CD4-positive, alpha-beta T cell (primary cell): ENCODE results near the gene COBL. TPM values are rescaled to one million over a fixed set of nuclear protein-coding genes. Genes with fewer than 3 reads are reported as not detected.

Experiments used
- ATAC-seq: fragments of 200-7000 bp; cut with Tn5 transposase; one replicate; pipeline ENCODE4 v1.10.0; 2022; ENCODE audit warnings: mild to moderate bottlenecking; ENCODE audit not compliant: poor library complexity
- CTCF ChIA-PET: fragments of 350-600 bp; sonication (Branson Sonifier 250); formaldehyde crosslinking; loops from one replicate; lab custom pipeline; 2021; ENCODE audit warnings: antibody characterized with exemption, inconsistent platforms; lab: Charles Lee
- POLR2A ChIA-PET: fragments of 350-600 bp; sonication (Branson Sonifier 250); formaldehyde crosslinking; loops from one replicate; lab custom pipeline; 2021; ENCODE audit warnings: antibody characterized with exemption, inconsistent platforms; lab: Charles Lee
- DNase-seq, 14 experiments: peaks; one replicate each; pipeline ENCODE4 v3.0.0-alpha.2; 2013 to 2020; ENCODE audit warnings: mixed read lengths in 2 of 14
- H3K27ac ChIP-seq, 2 donors: one replicate each; pipeline versions ENCODE4 v1.5.1 to v1.7.0; 2013; ENCODE audit warnings: low read length in 2 of 2, low read depth in 1 of 2, mild to moderate bottlenecking in 1 of 2
- H3K27me3 ChIP-seq, 2 experiments: 1 replicate in 1 of 2; 2 replicates in 1 of 2; pipeline versions ENCODE4 v1.6.1 to v1.7.0; 2013; ENCODE audit warnings: low read length in 2 of 2, control low read depth in 1 of 2, mild to moderate bottlenecking in 1 of 2, moderate library complexity in 1 of 2; ENCODE audit not compliant: insufficient read depth in 2 of 2, control insufficient read depth in 1 of 2
- H3K36me3 ChIP-seq: one replicate; pipeline ENCODE4 v1.6.1; 2013; ENCODE audit warnings: low read length, control low read depth; ENCODE audit not compliant: insufficient read depth
- H3K4me1 ChIP-seq: one replicate; pipeline ENCODE4 v1.6.1; 2013; ENCODE audit warnings: low read length, control low read depth; ENCODE audit not compliant: insufficient read depth
- H3K4me3 ChIP-seq: one replicate; pipeline ENCODE4 v1.5.1; 2013; ENCODE audit warnings: mild to moderate bottlenecking, low read length, moderate library complexity
- H3K9me3 ChIP-seq, 2 experiments: 1 replicate in 1 of 2; 2 replicates in 1 of 2; pipeline versions ENCODE4 v1.6.1 to v1.7.0; 2013; ENCODE audit warnings: low read length in 2 of 2, mild to moderate bottlenecking in 2 of 2, control low read depth in 1 of 2, moderate library complexity in 1 of 2; ENCODE audit not compliant: control insufficient read depth in 1 of 2, insufficient read depth in 1 of 2
- H3K27ac Mint-ChIP-seq: one replicate; pipeline ENCODE4 v1.8.0; 2020; ENCODE audit warnings: mixed read lengths
- H3K27me3 Mint-ChIP-seq: one replicate; pipeline ENCODE4 v1.8.0; 2021; ENCODE audit warnings: mixed read lengths
- H3K36me3 Mint-ChIP-seq: one replicate; pipeline ENCODE4 v1.8.0; 2021; ENCODE audit warnings: low read depth, mixed read lengths
- H3K4me1 Mint-ChIP-seq: one replicate; pipeline ENCODE4 v1.8.0; 2021; ENCODE audit warnings: low read depth, mixed read lengths
- H3K4me3 Mint-ChIP-seq: one replicate; pipeline ENCODE4 v1.8.0; 2020; ENCODE audit warnings: mild to moderate bottlenecking, mixed read lengths
- H3K9me3 Mint-ChIP-seq: one replicate; pipeline ENCODE4 v1.8.0; 2020; ENCODE audit warnings: mixed read lengths
- CTCF ChIP-seq: fragments of 200-600 bp; IDR thresholded peaks from one replicate; pipeline ENCODE4 v1.8.0; 2022; ENCODE audit warnings: antibody characterized with exemption, mild to moderate bottlenecking
- intact Hi-C, 2 experiments: fragments of 100-400 bp; cut with DNase I in 1 of 2; cut with micrococcal nuclease in 1 of 2; formaldehyde crosslinking; loops; one replicate each; pipeline versions ENCODE4 v1.15.1 to v1.9.0; 2023 to 2025; cut with DNase I, micrococcal nuclease
- total RNA-seq, 174 experiments: library from RNA in 2 of 174; stranded (reverse) in 2 of 174; gene quantifications; one replicate each; pipeline ENCODE4 v1.2.3 and lab custom pipeline; 2021 to 2026

Gene COBL
- total RNA-seq, 2 experiments from 2014 or later, result not detected

- intact Hi-C loops, result no loop called here
- Histone ChIP-seq H3K36me3 (no peaks in the 10 kb centered on the region), H3K27me3 (no peaks in the 10 kb centered on the region), H3K9me3 (no peaks in the 10 kb centered on the region), H3K4me1 (no peaks in the 10 kb centered on the region), H3K27ac (no peak overlapping the region), H3K4me3 (no peak overlapping the region)
- Mint-ChIP-seq H3K27me3 (no peaks in the 10 kb centered on the region), H3K9me3 (no peaks in the 10 kb centered on the region), H3K27ac (no peak overlapping the region), H3K4me3 (no peak overlapping the region), H3K4me1 (no peaks in the 10 kb centered on the region), H3K36me3 (no peaks in the 10 kb centered on the region)
- POLR2A ChIA-PET, result no interaction called here
- no peak for DNase-seq
- ATAC-seq, result no peak
- no peak for TF ChIP-seq CTCF
- CTCF ChIA-PET, result no interaction called here
Measured at GRCh38 chr7:51029131-51029530, 287.5 kb downstream of the COBL start.

GRCh38 chr7:51027935-51028830, 288.4 kb downstream of the COBL start:
- ChIA-PET CTCF (no interaction called here), POLR2A (no interaction called here)
- H3K4me3 ChIP-seq, result no peak overlapping the region
- H3K36me3 Mint-ChIP-seq, result no peaks in the 10 kb centered on the region
- H3K4me1 ChIP-seq, result no peaks in the 10 kb centered on the region
- intact Hi-C loops, result no loop called here
- TF ChIP-seq CTCF, result no peak
- ATAC-seq (no peak), DNase-seq (no peak)
- H3K36me3 ChIP-seq, result no peaks in the 10 kb centered on the region
- H3K9me3 Mint-ChIP-seq, result no peaks in the 10 kb centered on the region
- no peaks in the 10 kb centered on the region for H3K9me3 ChIP-seq
- H3K4me1 Mint-ChIP-seq, result no peaks in the 10 kb centered on the region
- no peaks in the 10 kb centered on the region for H3K27me3 Mint-ChIP-seq
- H3K27me3 ChIP-seq, result no peaks in the 10 kb centered on the region
- no peak overlapping the region for H3K4me3 Mint-ChIP-seq
- no peak overlapping the region for H3K27ac ChIP-seq
- no peak overlapping the region for H3K27ac Mint-ChIP-seq

GRCh38 chr7:51027106-51027934, 289.3 kb downstream of the COBL start:
- H3K9me3 ChIP-seq, result no peaks in the 10 kb centered on the region
- no peaks in the 10 kb centered on the region for H3K27me3 Mint-ChIP-seq
- no peak overlapping the region for H3K4me3 Mint-ChIP-seq
- H3K27ac Mint-ChIP-seq, result no peak overlapping the region
- CTCF ChIA-PET, result no interaction called here
- intact Hi-C loops, result no loop called here
- no peaks in the 10 kb centered on the region for H3K9me3 Mint-ChIP-seq
- no peaks in the 10 kb centered on the region for H3K4me1 ChIP-seq
- no peak for TF ChIP-seq CTCF
- H3K27ac ChIP-seq, result no peak overlapping the region
- H3K4me1 Mint-ChIP-seq, result no peaks in the 10 kb centered on the region
- ATAC-seq (no peak), DNase-seq (no peak)
- POLR2A ChIA-PET, result no interaction called here
- no peak overlapping the region for H3K4me3 ChIP-seq
- no peaks in the 10 kb centered on the region for H3K27me3 ChIP-seq
- H3K36me3 ChIP-seq, result no peaks in the 10 kb centered on the region
- H3K36me3 Mint-ChIP-seq, result no peaks in the 10 kb centered on the region
